GM12878 (cell line): ENCODE results near the gene ITIH1. TPM values are rescaled to one million over a fixed set of nuclear protein-coding genes. Genes with fewer than 3 reads are reported as not detected.

Experiments
- ATAC-seq: fragments of 200-7000 bp; cut with Tn5 transposase; 3 replicates; pipeline ENCODE4 v1.9.1; 2020; ENCODE audit warnings: mild to moderate bottlenecking, moderate library complexity
- BruUV-seq: library from RNA; stranded (reverse); fragments of 400-500 nt; replicated peaks from 2 replicates; lab custom pipeline; 2021; lab: Mats Ljungman, UMichigan
- CTCF ChIA-PET: fragments of 300-600 bp; sonication (Branson Sonifier 250); formaldehyde crosslinking; extraction: SDS; loops from one replicate; lab custom pipeline; 2021; ENCODE audit warnings: inconsistent platforms; lab: Yijun Ruan, JAX
- POLR2A ChIA-PET: fragments of 350-600 bp; formaldehyde crosslinking; extraction: SDS; loops from one replicate; lab custom pipeline; 2021; ENCODE audit warnings: inconsistent platforms; lab: Charles Lee
- RAD21 ChIA-PET: fragments of 300-600 bp; sonication (Branson Sonifier 250); formaldehyde crosslinking; loops from one replicate; lab custom pipeline; 2023; ENCODE audit warnings: antibody characterized with exemption; ENCODE audit not compliant: unreplicated experiment; lab: Charles Lee
- SMC1A ChIA-PET: fragments of 300-600 bp; sonication (Branson Sonifier 250); formaldehyde crosslinking; loops from one replicate; lab custom pipeline; 2023; ENCODE audit not compliant: unreplicated experiment, uncharacterized antibody; lab: Charles Lee
- DNase-seq: peaks from one replicate; pipeline ENCODE4 v3.0.0-alpha.2; 2011; ENCODE audit warnings: low read depth, low spot score
- FAIRE-seq: peaks from 3 replicates; lab custom pipeline; 2011; peaks lifted over from hg19 to GRCh38; lab: Jason Lieb, UNC
- H2AFZ ChIP-seq: 2 replicates; pipeline ENCODE4 v1.6.0; 2011; ENCODE audit warnings: low read depth, low read length, control low read depth; ENCODE audit not compliant: control insufficient read depth
- H3K27ac ChIP-seq: 2 replicates; pipeline ENCODE4 v1.5.1; 2011; ENCODE audit warnings: control low read depth; ENCODE audit not compliant: control insufficient read depth, insufficient read depth
- H3K27me3 ChIP-seq, 2 experiments: replicated peaks in 1 of 2; 2 replicates each; pipeline versions ENCODE4 v1.6.0 to v1.6.1; 2011; ENCODE audit warnings: low read length in 1 of 2; ENCODE audit not compliant: control insufficient read depth in 2 of 2, insufficient read depth in 2 of 2
- H3K36me3 ChIP-seq, 2 experiments: 2 replicates each; pipeline ENCODE4 v1.5.1; 2011; ENCODE audit warnings: low read length in 1 of 2; ENCODE audit not compliant: control insufficient read depth in 2 of 2, insufficient read depth in 2 of 2
- H3K4me1 ChIP-seq: 2 replicates; pipeline ENCODE4 v1.6.1; 2011; ENCODE audit warnings: mild to moderate bottlenecking, low read length, moderate library complexity, mixed read lengths; ENCODE audit not compliant: control insufficient read depth, insufficient read depth
- H3K4me2 ChIP-seq: 2 replicates; pipeline ENCODE4 v1.6.0; 2011; ENCODE audit warnings: control low read depth; ENCODE audit not compliant: control insufficient read depth, insufficient read depth
- H3K4me3 ChIP-seq: fragments of 200-600 bp; sonication (generic); 2 replicates; pipeline ENCODE4 v1.5.1; 2016
- H3K79me2 ChIP-seq: 2 replicates; pipeline ENCODE4 v1.6.0; 2011; ENCODE audit warnings: low read length; ENCODE audit not compliant: control insufficient read depth, insufficient read depth
- H3K9ac ChIP-seq: 2 replicates; pipeline ENCODE4 v1.8.0; 2011; ENCODE audit warnings: low read length, control low read depth, mixed read lengths; ENCODE audit not compliant: control insufficient read depth, insufficient read depth
- H3K9me3 ChIP-seq: replicated peaks from 3 replicates; pipeline ENCODE4 v1.5.1; 2011; ENCODE audit warnings: mild to moderate bottlenecking, low read length; ENCODE audit not compliant: control insufficient read depth, insufficient read depth
- H4K20me1 ChIP-seq: 2 replicates; pipeline ENCODE4 v1.6.0; 2011; ENCODE audit not compliant: control insufficient read depth, insufficient read depth
- CBX5 ChIP-seq: sonication (generic); IDR thresholded peaks from 2 replicates; pipeline ENCODE4 v1.6.1; 2016; ENCODE audit warnings: low read depth, moderate library complexity, mild to moderate bottlenecking, inconsistent platforms
- CEBPZ ChIP-seq: fragments of 150-350 bp; IDR thresholded peaks from 2 replicates; pipeline ENCODE4 v1.6.1; 2016; ENCODE audit warnings: low read depth, low read length
- E2F4 ChIP-seq: IDR thresholded peaks from 2 replicates; pipeline ENCODE4 v1.6.1; 2012; ENCODE audit warnings: low read depth, low read length, improper control_type of control experiment
- E2F8 ChIP-seq: fragments of 450-650 bp; IDR thresholded peaks from 2 replicates; pipeline ENCODE4 v1.6.1; 2018; ENCODE audit warnings: mild to moderate bottlenecking, low read depth, moderate library complexity; ENCODE audit not compliant: partially characterized antibody
- FOXM1 ChIP-seq: IDR thresholded peaks from 2 replicates; pipeline ENCODE4 v1.6.1; 2012; ENCODE audit warnings: low read depth, mild to moderate bottlenecking, inconsistent platforms, low read length, moderate library complexity
- MXI1 ChIP-seq: fragments of 150-350 bp; IDR thresholded peaks from 2 replicates; pipeline ENCODE4 v1.6.1; 2011; ENCODE audit warnings: low read depth, mild to moderate bottlenecking, inconsistent platforms, low read length, improper control_type of control experiment
- MYC ChIP-seq: IDR thresholded peaks from 2 replicates; pipeline ENCODE4 v1.6.1; 2011; ENCODE audit warnings: mild to moderate bottlenecking, low read length, moderate library complexity, inconsistent platforms; ENCODE audit not compliant: insufficient read depth, insufficient replicate concordance, insufficient read length, severe bottlenecking
- PAX8 ChIP-seq: fragments of 450-650 bp; IDR thresholded peaks from 2 replicates; pipeline ENCODE4 v1.6.1; 2017; ENCODE audit warnings: mild to moderate bottlenecking, moderate library complexity
- PML ChIP-seq: IDR thresholded peaks from 2 replicates; pipeline ENCODE4 v1.6.1; 2012; ENCODE audit warnings: low read length, inconsistent platforms
- RUNX3 ChIP-seq: IDR thresholded peaks from 2 replicates; pipeline ENCODE4 v1.6.1; 2012; ENCODE audit warnings: low read length, inconsistent platforms
- SMAD1 ChIP-seq: fragments of 450-650 bp; IDR thresholded peaks from 2 replicates; pipeline ENCODE4 v1.6.1; 2018; ENCODE audit warnings: mild to moderate bottlenecking, low read depth; ENCODE audit not compliant: partially characterized antibody
- SUPT20H ChIP-seq: IDR thresholded peaks from 2 replicates; pipeline ENCODE4 v1.6.1; 2011; ENCODE audit warnings: low read depth, mild to moderate bottlenecking, low read length, moderate library complexity, borderline replicate concordance; ENCODE audit not compliant: control insufficient read depth
- WGBS: methylation state at CpG from one replicate; pipeline ENCODE4 v1.1.6; 2016; ENCODE audit warnings: low lambda C conversion rate; ENCODE audit not compliant: insufficient replicate concordance, insufficient coverage; ENCODE audit errors: missing lambda C conversion rate; 5-methylcytosine and 5-hydroxymethylcytosine counted together
- in situ Hi-C: fragments of 300-500 bp; cut with MboI; formaldehyde crosslinking; loops from 9 replicates; pipeline ENCODE4 v1.14.3; 2018; ENCODE audit warnings: mixed read lengths
- intact Hi-C: fragments of 100-400 bp; cut with micrococcal nuclease; formaldehyde crosslinking; loops from one replicate; pipeline ENCODE4 v1.14.2; 2022; ENCODE audit not compliant: unreplicated experiment
- polyA plus RNA-seq, 11 experiments: library from polyadenylated mRNA; depleted of rRNA in 4 of 11; unstranded in 6 of 11; stranded (reverse) in 5 of 11; fragments of >200 nt; fragmentation: Nextera tagmentation in 4 of 11; fragmentation: Illumina TruSeq in 1 of 11; extraction: Ambion mirVana in 4 of 11; extraction: Trizol in 1 of 11; gene quantifications; 1 replicate in 1 of 11; 2 replicates in 10 of 11; pipeline versions ENCODE4 v1.2.1 to v1.2.3, GENCODE V29; 2011 to 2016; ENCODE audit warnings: inconsistent platforms in 2 of 11, missing spikeins in 2 of 11, low read depth in 1 of 11
- total RNA-seq, 4 experiments: library from RNA; depleted of rRNA in 3 of 4; stranded (reverse); fragments of >200 nt in 3 of 4; fragmentation: Illumina TruSeq in 1 of 4; extraction: Trizol in 1 of 4; gene quantifications; 2 replicates each; pipeline versions ENCODE4 v1.2.1 to v1.2.3, GENCODE V29; 2013 to 2021

ITIH1 gene
- total and polyA plus RNA-seq, 10 of the 15 experiments (the other 5 are each of a cell fraction or from before 2014, with no cell fraction given) = 0.33 to 0.64 (median 0.44) TPM; not detected in 7

GRCh38 chr3:52841211-52841980 lies 64.0 kb downstream of the ITIH1 start:
- CTCF ChIA-PET = interaction anchor here (0.6 to 2.0 kb wide), 2 partner anchors 90 to 178 kb away, joined by 4 to 5 read pairs; no protein-coding TSS in a partner anchor
- in situ Hi-C loops = loop anchor here (10.0 kb wide), 1 partner anchor 233 kb away; no protein-coding TSS in a partner anchor
- no peak for FAIRE-seq
- no peak for TF ChIP-seq E2F8
- no peak for TF ChIP-seq SUPT20H
- no peak for TF ChIP-seq FOXM1
- TF ChIP-seq PAX8 = no peak
- no peak for TF ChIP-seq CEBPZ
- no peak for TF ChIP-seq CBX5
- TF ChIP-seq MXI1 = no peak
- TF ChIP-seq E2F4 = no peak
- no peak for TF ChIP-seq SMAD1
- TF ChIP-seq PML = no peak
- no peak for TF ChIP-seq MYC
- peak; percentile 46; the same call in 1 of the 2 replicates for TF ChIP-seq RUNX3

More at GRCh38 chr3:52841211-52841980, 64.0 kb downstream of the ITIH1 start:
- 84% methylated on average over 12 of the region's 12 CpGs for WGBS
- Histone ChIP-seq H3K9ac (no peak overlapping the region), H3K27me3 (no peaks in the 10 kb centered on the region), H4K20me1 (no peaks in the 10 kb centered on the region), H3K9me3 (no peaks in the 10 kb centered on the region), H3K4me3 (no peak overlapping the region), H3K27ac (no peak overlapping the region), H3K36me3 (peaks cover 6% of the 10 kb centered on the region in 2 experiments; a peak in 3 of 4 replicates), H3K79me2 (no peaks in the 10 kb centered on the region), H3K4me2 (no peak overlapping the region), H3K4me1 (peaks cover 5% of the 10 kb centered on the region), H2AFZ (no peak overlapping the region)
- ATAC-seq = no peak
- BruUV-seq = no TSS peak
- no peak for DNase-seq
- RAD21 ChIA-PET = interaction anchor here (0.6 kb wide), 1 partner anchor 207 kb away, joined by 3 read pairs; no protein-coding TSS in a partner anchor
- POLR2A ChIA-PET = no interaction called here
- intact Hi-C loops = no loop called here
- SMC1A ChIA-PET = interaction anchor here (0.7 kb wide), 1 partner anchor 94 kb away, joined by 5 read pairs; no protein-coding TSS in a partner anchor
